Gastrocnemius medialis (tissue), 4 donors: ENCODE data around the gene GREB1.

ENCODE experiments used
- CTCF ChIP-seq, 5 experiments: fragments of 450-650 bp in 3 of 5; fragments of 200-600 bp in 2 of 5; sonication (generic) in 2 of 5; IDR thresholded peaks in 4 of 5; conservative IDR thresholded peaks in 1 of 5; 1 replicate in 4 of 5; 2 replicates in 1 of 5; pipeline ENCODE4 v1.5.1; 2016 to 2019; ENCODE audit warnings: antibody characterized with exemption in 5 of 5, mild to moderate bottlenecking in 3 of 5, moderate library complexity in 3 of 5
- POLR2A ChIP-seq, 2 donors: fragments of 450-650 bp; IDR thresholded peaks; one replicate each; pipeline ENCODE4 v1.6.1; 2017; ENCODE audit warnings: antibody characterized with exemption in 2 of 2, mild to moderate bottlenecking in 2 of 2, moderate library complexity in 2 of 2

GRCh38 chr2:11685906-11686470, 152.1 kb downstream of the GREB1 start:
- TF ChIP-seq POLR2A (IDR thresholded peaks at IDR 0.05) (no peak), CTCF (IDR thresholded peaks at IDR 0.05 in 4 of 5, conservative IDR thresholded peaks at IDR 0.05 in 1 of 5) (no peak)
